GM12874 (cell line): ENCODE data around the gene NFATC1.

ENCODE experiments used
- TF ChIP-seq, protein P1 (sequence below): IDR thresholded peaks from 2 replicates; pipeline ENCODE4 v1.5.1; 2011; ENCODE audit warnings: low read depth, mild to moderate bottlenecking, control low read depth, low read length, moderate library complexity; ENCODE audit not compliant: insufficient read depth

NFATC1 gene

DNA sequence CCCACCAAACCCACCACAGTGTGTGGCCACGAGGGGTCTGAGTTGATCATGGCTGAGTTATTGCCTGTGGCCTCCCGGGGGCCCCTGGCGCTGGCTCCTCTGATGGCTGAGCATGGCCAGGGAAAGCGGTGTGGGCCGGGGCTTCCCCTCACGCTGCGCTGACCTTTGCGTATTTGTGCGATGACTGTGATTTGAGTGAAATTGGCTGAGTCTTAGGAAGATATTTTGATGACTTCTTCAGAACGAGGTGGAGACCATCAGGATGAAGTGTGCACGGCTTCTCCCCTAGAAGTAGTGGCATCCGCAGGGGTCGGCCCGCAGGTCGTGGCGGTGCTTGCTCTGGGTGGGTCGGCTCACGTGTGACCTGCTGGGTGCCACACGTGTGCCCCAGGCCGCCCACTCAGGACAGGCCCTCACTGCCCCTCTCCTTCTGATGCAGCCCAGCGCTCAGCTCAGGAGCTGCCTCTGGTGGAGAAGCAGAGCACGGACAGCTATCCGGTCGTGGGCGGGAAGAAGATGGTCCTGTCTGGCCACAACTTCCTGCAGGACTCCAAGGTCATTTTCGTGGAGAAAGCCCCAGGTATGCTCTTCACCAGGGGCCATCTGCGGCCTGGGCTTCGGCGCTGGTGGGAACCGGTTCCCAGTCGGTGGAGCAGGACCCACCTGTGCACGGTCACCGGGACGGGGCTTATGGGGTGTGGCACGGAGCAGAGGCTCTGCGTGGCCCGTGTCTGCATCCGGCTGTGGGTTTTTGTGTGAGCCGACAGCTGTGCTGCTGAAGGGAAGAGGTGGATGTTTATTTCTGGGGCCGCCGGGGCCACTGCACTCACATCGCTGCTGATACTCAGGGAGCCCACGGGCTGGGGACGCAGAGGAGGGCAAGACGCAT, 55.8 kb downstream of the NFATC1 start:
- TF ChIP-seq, protein P1, sequence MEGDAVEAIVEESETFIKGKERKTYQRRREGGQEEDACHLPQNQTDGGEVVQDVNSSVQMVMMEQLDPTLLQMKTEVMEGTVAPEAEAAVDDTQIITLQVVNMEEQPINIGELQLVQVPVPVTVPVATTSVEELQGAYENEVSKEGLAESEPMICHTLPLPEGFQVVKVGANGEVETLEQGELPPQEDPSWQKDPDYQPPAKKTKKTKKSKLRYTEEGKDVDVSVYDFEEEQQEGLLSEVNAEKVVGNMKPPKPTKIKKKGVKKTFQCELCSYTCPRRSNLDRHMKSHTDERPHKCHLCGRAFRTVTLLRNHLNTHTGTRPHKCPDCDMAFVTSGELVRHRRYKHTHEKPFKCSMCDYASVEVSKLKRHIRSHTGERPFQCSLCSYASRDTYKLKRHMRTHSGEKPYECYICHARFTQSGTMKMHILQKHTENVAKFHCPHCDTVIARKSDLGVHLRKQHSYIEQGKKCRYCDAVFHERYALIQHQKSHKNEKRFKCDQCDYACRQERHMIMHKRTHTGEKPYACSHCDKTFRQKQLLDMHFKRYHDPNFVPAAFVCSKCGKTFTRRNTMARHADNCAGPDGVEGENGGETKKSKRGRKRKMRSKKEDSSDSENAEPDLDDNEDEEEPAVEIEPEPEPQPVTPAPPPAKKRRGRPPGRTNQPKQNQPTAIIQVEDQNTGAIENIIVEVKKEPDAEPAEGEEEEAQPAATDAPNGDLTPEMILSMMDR: no peak

DNA sequence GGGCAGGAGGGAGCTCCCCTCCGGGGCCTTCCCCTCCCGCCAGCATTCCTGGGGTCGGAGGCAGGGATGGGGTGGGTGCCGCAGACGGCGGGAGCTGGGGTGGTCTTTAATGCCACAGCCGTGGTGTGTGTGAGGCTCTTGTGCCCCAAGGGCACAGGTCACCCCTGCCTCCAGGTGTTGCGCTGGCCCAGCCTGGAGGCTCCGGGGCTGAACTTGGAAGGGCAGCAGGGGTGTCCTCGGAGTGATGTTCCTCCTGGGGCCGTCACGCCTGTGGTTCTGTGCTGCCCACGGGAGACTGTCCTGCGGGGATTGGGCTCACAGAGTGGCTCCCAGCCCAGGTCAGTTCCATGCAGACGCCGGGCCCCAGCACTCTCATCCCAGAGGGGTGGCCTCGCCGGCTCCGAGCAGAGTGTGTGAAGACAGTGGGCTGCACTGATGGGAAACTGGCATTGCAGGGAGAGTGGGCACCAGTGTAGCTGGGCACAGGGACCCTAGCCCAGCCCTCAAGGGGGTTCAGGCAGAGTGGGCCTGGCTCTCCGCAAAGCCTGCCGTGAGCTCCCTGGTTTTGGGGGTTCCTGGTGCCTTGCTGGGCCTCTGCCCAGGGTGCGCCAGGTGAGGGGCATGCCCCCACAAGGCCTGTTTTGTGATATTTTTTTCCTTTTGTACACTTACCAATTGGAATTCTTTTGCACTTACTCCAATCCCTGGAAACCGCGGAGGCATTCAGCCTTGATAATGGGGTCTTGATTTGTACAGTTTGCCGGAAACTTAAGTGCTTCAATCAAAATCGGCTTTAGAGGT, 56.7 kb downstream of the NFATC1 start:
- TF ChIP-seq, protein P1: no peak

DNA sequence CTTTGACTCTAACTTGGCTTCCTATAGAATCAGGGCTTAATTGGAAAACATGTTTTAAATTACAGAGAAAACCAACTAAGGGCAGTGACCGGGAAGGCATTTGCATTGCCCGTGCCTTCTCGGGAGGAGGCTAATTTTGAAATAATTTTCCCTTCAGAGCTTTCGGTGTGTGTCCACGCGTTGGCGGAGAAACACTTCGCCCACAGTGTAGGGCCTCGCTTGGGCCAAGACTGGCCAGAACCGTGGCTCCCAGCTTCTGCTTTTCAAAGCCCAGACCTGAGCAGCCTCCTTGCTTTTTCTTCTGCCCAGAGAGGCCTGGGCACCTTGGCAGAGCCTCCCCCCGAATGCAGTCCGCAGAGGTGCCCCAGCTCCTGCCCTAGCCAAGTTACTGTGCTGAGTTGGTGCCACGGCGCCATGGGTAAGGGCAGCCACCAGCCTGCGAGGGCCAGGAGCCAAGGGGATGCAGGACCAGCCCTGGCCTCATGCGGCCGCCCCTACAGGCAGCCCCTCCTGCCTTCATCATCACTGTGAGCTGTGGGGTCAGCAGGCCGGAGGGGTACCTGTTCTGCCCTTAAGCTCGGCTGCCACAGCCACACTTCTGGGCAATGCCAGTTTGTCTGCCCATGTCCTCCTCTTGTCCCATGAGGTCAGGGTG, 57.4 kb downstream of the NFATC1 start:
- TF ChIP-seq, protein P1: no peak

DNA sequence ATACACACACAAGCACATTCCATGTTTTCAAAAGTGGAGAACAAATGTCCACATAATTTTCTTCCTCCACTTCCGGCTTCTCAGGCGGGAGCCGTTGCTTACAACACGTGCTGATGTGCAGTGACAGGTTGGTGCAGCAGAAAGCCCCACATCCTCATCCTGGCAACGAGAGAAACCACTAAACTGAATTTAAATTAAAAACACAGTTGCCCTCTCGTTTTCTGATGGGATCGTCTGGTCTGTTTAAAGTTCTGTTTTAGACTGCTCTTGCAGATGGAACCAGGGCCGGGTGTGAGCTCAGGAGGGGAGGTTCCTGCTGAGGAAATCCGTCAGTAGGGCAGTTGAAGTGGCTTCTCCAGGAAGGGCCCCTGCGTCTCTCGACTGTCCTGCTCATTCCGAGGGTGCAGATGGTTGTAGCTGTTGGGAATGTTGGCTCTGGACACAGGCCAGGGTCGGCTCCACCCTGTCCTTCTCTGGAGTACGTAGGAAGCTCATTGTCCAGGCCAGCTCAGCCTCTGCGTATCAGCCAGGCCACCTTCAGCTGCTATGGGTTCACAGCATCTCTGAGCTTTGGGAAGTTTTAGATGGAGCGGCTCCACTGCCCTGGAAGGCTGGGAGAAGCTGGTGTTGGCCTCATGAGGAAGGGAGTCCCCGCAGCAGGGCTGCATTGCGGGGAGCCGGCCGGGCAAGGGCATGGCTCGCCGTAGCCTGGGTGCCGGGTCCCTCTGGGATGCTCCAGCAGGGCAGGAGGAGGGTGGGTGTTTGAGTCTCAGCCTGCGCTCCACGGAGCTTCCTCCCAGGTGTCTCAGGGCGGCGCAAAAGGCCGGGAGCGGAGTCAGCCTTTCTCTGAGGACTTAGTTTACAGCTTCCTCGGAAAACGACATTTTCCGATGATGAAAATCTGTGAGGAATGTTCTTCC, 58.3 kb downstream of the NFATC1 start:
- TF ChIP-seq, protein P1: no peak

DNA sequence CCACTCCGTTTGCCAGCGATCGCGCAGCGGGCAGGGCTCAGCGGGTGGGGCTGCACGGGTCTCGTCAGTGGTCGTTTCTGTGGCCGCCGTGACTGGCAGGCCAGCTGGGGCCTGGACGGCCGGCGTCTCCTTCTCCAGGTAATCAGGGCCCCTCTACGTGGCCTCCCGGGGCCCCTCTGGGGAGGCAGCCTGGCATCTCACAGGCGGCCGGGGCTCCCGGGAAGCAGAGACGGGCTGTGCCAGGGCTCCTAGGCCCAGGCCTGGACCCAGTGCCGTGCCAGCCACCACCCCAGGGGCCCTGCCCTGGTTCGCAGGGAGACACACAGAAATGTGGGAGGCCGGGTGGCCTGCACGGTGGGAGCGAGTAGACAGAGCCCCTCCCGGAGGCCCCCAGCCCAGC, 59.5 kb downstream of the NFATC1 start:
- TF ChIP-seq, protein P1: no peak

DNA sequence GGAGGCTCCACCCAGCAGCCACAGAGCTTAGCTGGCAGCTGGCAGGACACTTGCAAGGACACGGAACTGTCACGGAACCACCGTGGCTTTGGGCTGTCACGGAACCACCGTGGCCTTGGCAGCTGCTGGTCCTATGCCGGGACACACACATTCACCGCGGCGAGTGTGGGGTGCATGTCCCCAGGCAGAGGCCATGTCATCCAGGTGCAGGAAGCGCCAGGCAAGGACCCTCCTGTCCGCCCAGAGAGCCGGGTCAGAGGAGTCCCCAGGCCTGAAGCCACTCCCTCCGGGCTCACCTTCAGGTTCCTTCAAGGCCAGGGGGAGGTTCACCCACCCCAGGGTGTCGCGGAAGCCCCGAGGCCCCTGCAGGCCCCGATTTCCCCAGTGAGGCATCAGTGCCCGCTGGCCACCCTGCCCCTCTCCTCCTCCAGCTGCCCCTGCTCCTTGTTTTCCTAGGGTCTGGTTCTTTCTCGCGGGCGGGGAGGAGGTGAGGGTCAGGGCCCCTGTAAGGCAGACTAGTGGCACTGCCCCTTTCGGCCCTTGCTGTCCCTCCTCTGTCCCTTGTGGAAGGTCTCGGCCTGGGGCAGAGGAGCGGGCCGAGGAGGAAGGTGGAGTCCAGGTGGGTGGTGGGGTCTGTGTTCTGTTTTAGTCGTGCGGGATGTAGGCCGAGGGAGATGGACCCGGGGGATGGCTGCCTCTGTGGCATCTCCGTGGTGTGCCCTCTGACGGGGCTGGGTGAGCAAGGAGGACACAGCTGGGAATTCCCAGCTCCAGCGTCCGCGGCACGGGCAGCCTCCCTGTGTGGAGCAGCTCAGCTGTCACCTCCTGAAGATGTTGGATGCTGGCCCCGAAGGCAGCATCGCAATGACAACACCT, 60.6 kb downstream of the NFATC1 start:
- TF ChIP-seq, protein P1: no peak
